OCI-LY7 (cell line): ENCODE measurements around the gene DUOX1. TPM values are rescaled to one million over a fixed set of nuclear protein-coding genes. Genes with fewer than 3 reads are reported as not detected.

Experiments
- BruUV-seq: library from RNA; stranded (reverse); fragments of 400-500 nt; replicated peaks from 2 replicates; lab custom pipeline; 2021; lab: Mats Ljungman, UMichigan
- CTCF ChIA-PET: fragments of 300-600 bp; sonication (Branson Sonifier 250); formaldehyde crosslinking; loops from one replicate; lab custom pipeline; 2022; ENCODE audit warnings: antibody characterized with exemption; ENCODE audit not compliant: unreplicated experiment; lab: Charles Lee
- POLR2A ChIA-PET: fragments of 300-600 bp; sonication (Branson Sonifier 250); formaldehyde crosslinking; loops from one replicate; lab custom pipeline; 2022; ENCODE audit warnings: antibody characterized with exemption; lab: Charles Lee
- DNase-seq: peaks from one replicate; pipeline ENCODE4 v3.0.0-alpha.2; 2015; ENCODE audit warnings: low spot score
- H2AFZ ChIP-seq: fragments of 200-600 bp; sonication (generic), shearing (Covaris generic); 2 replicates; pipeline ENCODE4 v1.6.1; 2014; ENCODE audit warnings: mild to moderate bottlenecking, antibody characterized with exemption, low read length, moderate library complexity
- H3K27ac ChIP-seq: fragments of 200-600 bp; sonication (generic); 2 replicates; pipeline ENCODE4 v1.5.1; 2014; ENCODE audit warnings: mixed run types, low read depth, mild to moderate bottlenecking, moderate library complexity, low read length, inconsistent platforms; ENCODE audit not compliant: poor library complexity, severe bottlenecking
- H3K36me3 ChIP-seq: fragments of 200-600 bp; sonication (generic); 2 replicates; pipeline ENCODE4 v1.6.1; 2014; ENCODE audit warnings: mild to moderate bottlenecking, antibody characterized with exemption, low read length, moderate library complexity, mixed read lengths; ENCODE audit not compliant: insufficient read depth
- H3K4me1 ChIP-seq: fragments of 200-600 bp; sonication (generic); 2 replicates; pipeline ENCODE4 v1.5.1; 2014; ENCODE audit warnings: mild to moderate bottlenecking, low read length; ENCODE audit not compliant: insufficient read depth, poor library complexity, severe bottlenecking
- H3K4me2 ChIP-seq: fragments of 200-600 bp; sonication (generic); 2 replicates; pipeline ENCODE4 v1.6.1; 2014; ENCODE audit warnings: mild to moderate bottlenecking, low read length
- H3K4me3 ChIP-seq: fragments of 200-600 bp; sonication (generic); 2 replicates; pipeline ENCODE4 v1.5.1; 2014; ENCODE audit warnings: mild to moderate bottlenecking, low read depth, low read length; ENCODE audit not compliant: poor library complexity, severe bottlenecking
- H3K79me2 ChIP-seq: fragments of 200-600 bp; sonication (generic); 2 replicates; pipeline ENCODE4 v1.6.1; 2016; ENCODE audit warnings: low read depth, mild to moderate bottlenecking, low read length, moderate library complexity, mixed read lengths; ENCODE audit not compliant: insufficient read depth
- H3K9me2 ChIP-seq: fragments of 200-600 bp; sonication (generic); 2 replicates; pipeline ENCODE4 v1.6.1; 2016; ENCODE audit warnings: mild to moderate bottlenecking, low read length, mixed read lengths; ENCODE audit not compliant: insufficient read depth
- H3K9me3 ChIP-seq: fragments of 200-600 bp; sonication (generic); 2 replicates; pipeline ENCODE4 v1.6.1; 2014; ENCODE audit warnings: mild to moderate bottlenecking, mixed run types, low read length, mixed read lengths
- H4K20me1 ChIP-seq: fragments of 200-600 bp; sonication (generic); 2 replicates; pipeline ENCODE4 v1.6.1; 2014; ENCODE audit warnings: mild to moderate bottlenecking, antibody characterized with exemption, low read length, moderate library complexity, mixed read lengths; ENCODE audit not compliant: insufficient read depth
- EZH2phosphoT487 ChIP-seq: fragments of 200-600 bp; sonication (generic); IDR thresholded peaks from 2 replicates; pipeline ENCODE4 v1.6.1; 2018; ENCODE audit warnings: low read depth, borderline replicate concordance, mild to moderate bottlenecking, mixed run types, antibody characterized with exemption, low read length, moderate library complexity, mixed read lengths
- intact Hi-C: fragments of 100-400 bp; cut with micrococcal nuclease; formaldehyde crosslinking; loops from one replicate; pipeline ENCODE4 v1.10.0; 2022; ENCODE audit not compliant: unreplicated experiment
- total RNA-seq, 2 experiments: library from RNA; depleted of rRNA in 1 of 2; stranded (reverse); fragments of >200 nt in 1 of 2; shearing (Covaris generic) in 1 of 2; gene quantifications; 2 replicates each; pipeline ENCODE4 v1.2.3, GENCODE V29; 2014 to 2022
- TF ChIP-seq, protein P1 (sequence below): fragments of 200-600 bp; sonication (generic); conservative IDR thresholded peaks from 2 replicates; pipeline ENCODE4 v1.5.1; 2014; ENCODE audit warnings: mild to moderate bottlenecking, antibody characterized with exemption, low read length, moderate library complexity, mixed read lengths

The DUOX1 gene
- total RNA-seq, 2 experiments from 2014 or later: not detected

DNA sequence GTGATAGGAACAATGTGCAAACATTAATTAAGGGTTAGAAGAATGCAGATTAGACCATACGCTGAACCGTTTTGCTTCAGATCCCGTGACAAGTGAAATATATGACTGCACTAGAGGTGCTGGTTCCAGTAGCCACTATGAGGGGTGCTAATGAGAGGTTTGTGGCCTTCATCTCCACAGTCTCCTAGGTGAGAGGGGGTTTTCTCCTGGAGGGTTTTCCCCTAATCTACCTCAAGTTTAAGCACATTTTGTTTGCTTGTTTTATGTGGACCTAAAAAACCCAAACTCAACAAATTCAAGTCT, 71.7 kb downstream of the DUOX1 start:
- Histone ChIP-seq H3K4me3 (peak overlapping the region; percentile 85), H3K9me2 (no peaks in the 10 kb centered on the region), H4K20me1 (no peaks in the 10 kb centered on the region), H3K79me2 (no peaks in the 10 kb centered on the region), H3K36me3 (no peaks in the 10 kb centered on the region), H3K9me3 (no peaks in the 10 kb centered on the region), H3K4me2 (peak overlapping the region; percentile 88), H3K4me1 (peaks cover 31% of the 10 kb centered on the region), H2AFZ (peak overlapping the region; percentile 99), H3K27ac (peak overlapping the region; percentile 76)
- ChIA-PET CTCF (interaction anchor here (1.0 kb wide), 1 partner anchor 33 kb away, joined by 3 read pairs; no protein-coding TSS in a partner anchor), POLR2A (interaction anchor here (0.5 to 2.9 kb wide), 6 partner anchors 8 to 387 kb away, joined by 3 to 10 read pairs (median 4); partner anchors contain the start of gene BLOC1S6)
- no peak for DNase-seq
- TF ChIP-seq, protein P1, sequence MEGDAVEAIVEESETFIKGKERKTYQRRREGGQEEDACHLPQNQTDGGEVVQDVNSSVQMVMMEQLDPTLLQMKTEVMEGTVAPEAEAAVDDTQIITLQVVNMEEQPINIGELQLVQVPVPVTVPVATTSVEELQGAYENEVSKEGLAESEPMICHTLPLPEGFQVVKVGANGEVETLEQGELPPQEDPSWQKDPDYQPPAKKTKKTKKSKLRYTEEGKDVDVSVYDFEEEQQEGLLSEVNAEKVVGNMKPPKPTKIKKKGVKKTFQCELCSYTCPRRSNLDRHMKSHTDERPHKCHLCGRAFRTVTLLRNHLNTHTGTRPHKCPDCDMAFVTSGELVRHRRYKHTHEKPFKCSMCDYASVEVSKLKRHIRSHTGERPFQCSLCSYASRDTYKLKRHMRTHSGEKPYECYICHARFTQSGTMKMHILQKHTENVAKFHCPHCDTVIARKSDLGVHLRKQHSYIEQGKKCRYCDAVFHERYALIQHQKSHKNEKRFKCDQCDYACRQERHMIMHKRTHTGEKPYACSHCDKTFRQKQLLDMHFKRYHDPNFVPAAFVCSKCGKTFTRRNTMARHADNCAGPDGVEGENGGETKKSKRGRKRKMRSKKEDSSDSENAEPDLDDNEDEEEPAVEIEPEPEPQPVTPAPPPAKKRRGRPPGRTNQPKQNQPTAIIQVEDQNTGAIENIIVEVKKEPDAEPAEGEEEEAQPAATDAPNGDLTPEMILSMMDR: no peak
- TF ChIP-seq EZH2phosphoT487: no peak
- intact Hi-C loops: loop anchor here (2.0 to 5.0 kb wide), 2 partner anchors 77 to 386 kb away; partner anchors contain the start of gene BLOC1S6
- no TSS peak for BruUV-seq

DNA sequence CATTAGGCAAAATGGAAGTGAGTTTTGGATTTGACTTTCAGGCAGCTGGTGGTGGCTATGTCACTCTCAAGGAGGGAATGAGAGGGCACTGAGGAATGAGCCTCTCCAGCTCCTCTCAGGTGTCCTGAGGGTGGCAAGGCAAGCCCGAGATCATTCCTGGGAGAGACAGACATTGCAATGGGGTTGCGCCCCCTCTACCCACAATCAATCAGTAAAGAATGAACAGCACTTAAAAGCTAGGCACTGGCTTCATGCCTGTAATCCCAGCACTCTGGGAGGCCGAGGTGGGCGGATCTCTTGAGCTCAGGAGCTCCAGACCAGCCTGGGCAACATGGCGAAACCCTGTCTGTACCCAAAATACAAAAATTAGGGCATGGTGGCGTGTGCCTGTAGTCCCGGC, 72.1 kb downstream of the DUOX1 start:
- peak overlapping the region; percentile 99; the same call in 1 of the 2 replicates for H2AFZ ChIP-seq
- no peak overlapping the region for H3K4me3 ChIP-seq
- no peak for DNase-seq
- no peaks in the 10 kb centered on the region for H3K36me3 ChIP-seq
- H4K20me1 ChIP-seq: no peaks in the 10 kb centered on the region
- intact Hi-C loops: loop anchor here (2.0 to 5.0 kb wide), 2 partner anchors 77 to 385 kb away; partner anchors contain the start of gene BLOC1S6
- ChIA-PET CTCF (interaction anchor here (1.0 kb wide), 1 partner anchor 34 kb away, joined by 3 read pairs; no protein-coding TSS in a partner anchor), POLR2A (interaction anchor here (1.8 to 2.9 kb wide), 2 partner anchors 200 kb away, joined by 7 to 10 read pairs; a partner anchor contains a TSS)
- no peaks in the 10 kb centered on the region for H3K9me3 ChIP-seq
- TF ChIP-seq, protein P1: no peak
- TF ChIP-seq EZH2phosphoT487: no peak
- H3K79me2 ChIP-seq: no peaks in the 10 kb centered on the region
- H3K9me2 ChIP-seq: no peaks in the 10 kb centered on the region
- H3K27ac ChIP-seq: no peak overlapping the region
- peak overlapping the region; percentile 88 for H3K4me2 ChIP-seq
- H3K4me1 ChIP-seq: peaks cover 31% of the 10 kb centered on the region
- BruUV-seq: no TSS peak

DNA sequence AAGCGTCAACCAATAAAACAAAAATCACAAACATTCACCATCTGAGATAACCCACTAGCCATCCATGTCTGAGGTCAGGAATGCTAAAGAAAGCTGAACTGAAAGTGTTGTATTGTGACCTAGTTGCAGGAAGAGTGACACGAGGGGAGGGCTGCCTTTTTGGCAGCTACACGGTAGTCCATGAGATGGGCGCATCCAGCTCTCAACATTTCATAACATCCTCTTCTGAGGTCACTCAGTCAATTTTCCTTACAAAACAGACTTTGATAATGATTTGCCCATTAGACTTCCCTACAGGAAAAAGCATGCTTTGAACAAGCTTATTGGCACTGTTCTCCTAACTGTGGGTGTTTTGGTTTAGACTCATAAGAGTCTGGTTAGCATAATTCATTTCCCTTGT, 73.4 kb downstream of the DUOX1 start:
- POLR2A ChIA-PET: interaction anchor here (0.7 to 1.8 kb wide), 4 partner anchors 27 to 287 kb away, joined by 3 to 7 read pairs (median 4); a partner anchor contains a TSS
- no peak overlapping the region for H2AFZ ChIP-seq

More for the DNA sequence above, 73.4 kb downstream of the DUOX1 start:
- Histone ChIP-seq H3K36me3 (no peaks in the 10 kb centered on the region), H3K79me2 (no peaks in the 10 kb centered on the region), H3K9me3 (no peaks in the 10 kb centered on the region), H3K4me2 (no peak overlapping the region), H3K9me2 (no peaks in the 10 kb centered on the region), H3K27ac (no peak overlapping the region), H4K20me1 (no peaks in the 10 kb centered on the region), H3K4me3 (no peak overlapping the region), H3K4me1 (peaks cover 20% of the 10 kb centered on the region)
- no TSS peak for BruUV-seq
- no peak for DNase-seq
- CTCF ChIA-PET: no interaction called here
- intact Hi-C loops: loop anchor here (5.0 kb wide), 1 partner anchor 384 kb away; the partner anchor contains the start of gene BLOC1S6
- TF ChIP-seq, protein P1: no peak
- no peak for TF ChIP-seq EZH2phosphoT487
